ENCODE data around the gene FXYD7. TPM values are rescaled to one million over a fixed set of nuclear protein-coding genes. Genes with fewer than 3 reads are reported as not detected.
"Not testable (repeated sequence)": the region's sequence is repeated elsewhere in the genome, so short reads cannot be mapped to it uniquely, and the experiment has no call there.

The FXYD7 gene
- total RNA-seq, 1 donor from 2014 or later: not detected

GRCh38 chr19:35127871-35128270, 15.2 kb upstream of the FXYD7 start:
- DNase-seq (ENCODE audit: low spot score): no peak

- no peak for DNase-seq (ENCODE audit: low spot score)
Measured at GRCh38 chr19:35128398-35129057, 14.5 kb upstream of the FXYD7 start.

GRCh38 chr19:35129724-35130274, 13.3 kb upstream of the FXYD7 start:
- DNase-seq (ENCODE audit: low spot score): not testable (repeated sequence)

GRCh38 chr19:35130761-35131720, 12.0 kb upstream of the FXYD7 start:
- no peak for DNase-seq (ENCODE audit: low spot score)

- no peak for DNase-seq (ENCODE audit: low spot score)
Measured at GRCh38 chr19:35132254-35132653, 10.8 kb upstream of the FXYD7 start.

- no peak for DNase-seq (ENCODE audit: low spot score)
Measured at GRCh38 chr19:35133826-35134225, 9.2 kb upstream of the FXYD7 start.

GRCh38 chr19:35134601-35135242, 8.3 kb upstream of the FXYD7 start, which contains the start of gene LGI4:
Gene LGI4 (minus strand): TSS chr19:35135059. CDS start chr19:35134680, 379 bp downstream.
- no peak for DNase-seq (ENCODE audit: low spot score)

- peak; percentile 72 for DNase-seq (ENCODE audit: low spot score)
Measured at GRCh38 chr19:35135389-35135909, 7.6 kb upstream of the FXYD7 start.

DNA sequence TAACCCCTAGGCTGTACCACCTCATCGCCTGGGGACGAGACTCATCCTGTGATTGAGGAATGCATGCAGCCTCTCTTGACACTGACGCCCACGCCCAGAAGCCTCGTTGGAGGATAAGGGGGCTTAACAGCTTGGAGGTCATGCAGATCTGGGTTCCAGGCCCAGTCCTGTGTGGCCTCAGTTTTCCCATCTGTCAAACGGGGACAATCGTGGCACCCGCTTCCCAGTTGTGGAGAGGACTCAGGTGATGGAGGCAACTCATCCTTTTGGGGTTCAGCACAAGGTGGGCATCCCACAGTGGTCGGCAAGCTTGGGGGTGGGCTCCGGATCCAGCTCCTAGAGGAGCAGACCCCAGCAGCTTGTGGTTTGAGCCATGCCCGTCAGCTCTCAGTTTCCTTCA, 6.8 kb upstream of the FXYD7 start:
- DNase-seq (ENCODE audit: low spot score): no peak

DNA sequence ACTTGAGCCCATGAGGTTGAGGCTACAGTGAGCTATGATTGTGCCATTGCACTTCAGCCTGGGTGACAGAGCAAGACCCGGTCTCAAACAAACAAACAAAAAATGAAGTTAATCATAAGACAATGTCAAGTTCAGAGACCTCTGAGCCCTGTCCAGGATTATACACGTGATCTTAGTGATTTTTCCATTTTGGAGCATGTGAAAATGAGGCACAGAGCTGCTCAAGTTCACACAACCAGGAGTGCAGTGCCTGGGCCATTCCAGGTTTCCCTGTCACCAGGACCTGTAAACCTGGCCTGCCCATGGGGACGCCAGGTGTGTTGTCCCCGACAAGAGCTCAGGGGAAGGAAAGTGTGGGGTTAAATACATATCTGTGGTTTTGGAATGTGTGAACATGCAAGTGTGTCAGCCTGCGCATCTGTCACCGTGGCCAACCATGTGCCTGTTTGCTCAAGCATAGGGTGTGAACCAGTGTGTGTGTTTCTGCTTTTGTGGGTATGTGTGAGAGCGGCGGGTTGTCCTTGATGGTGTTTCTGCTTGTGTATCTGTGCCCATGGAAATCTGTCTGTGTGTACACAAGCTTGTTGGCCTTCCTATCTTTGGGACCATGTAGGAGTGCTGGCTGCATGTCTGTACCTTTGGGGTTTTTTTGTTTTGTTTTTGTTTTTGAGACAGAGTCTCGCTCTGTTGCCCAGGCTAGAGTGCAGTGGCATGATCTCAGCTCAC, 5.9 kb upstream of the FXYD7 start:
- DNase-seq (ENCODE audit: low spot score): no peak

DNA sequence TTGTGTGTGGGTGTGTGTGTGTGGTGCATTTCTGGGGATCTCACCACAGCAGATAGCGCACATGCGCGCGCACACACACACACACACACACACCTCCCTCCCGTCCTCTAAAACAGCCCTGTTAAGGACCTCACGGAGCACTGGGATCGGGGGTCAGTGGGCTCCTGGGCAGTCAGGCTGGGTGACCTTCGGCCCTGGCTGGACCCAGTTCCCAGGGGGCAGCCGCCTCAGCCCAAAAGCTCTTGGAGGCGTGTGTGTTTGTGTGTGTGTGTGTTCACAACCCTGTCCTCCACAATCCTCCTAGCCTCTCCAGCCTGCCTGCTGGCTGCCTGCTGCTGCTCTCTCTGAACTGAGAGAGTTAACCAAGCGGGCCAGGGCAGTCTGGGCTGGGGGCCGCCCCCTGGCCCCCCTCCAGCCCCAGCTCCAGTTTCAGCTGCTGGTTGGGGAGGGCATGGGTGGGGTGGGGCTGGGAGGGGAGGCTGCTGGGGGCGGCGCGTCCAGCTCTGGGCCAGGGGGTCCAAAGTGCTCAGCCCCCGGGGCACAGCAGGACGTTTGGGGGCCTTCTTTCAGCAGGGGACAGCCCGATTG, 4.7 kb upstream of the FXYD7 start, which contains the start of gene FXYD1:
TSS of gene FXYD1 (plus strand) at position 520 of the 588 bp plus-strand sequence. CDS start 1,256 bp downstream, outside the sequence.
- no peak for DNase-seq (ENCODE audit: low spot score)

DNA sequence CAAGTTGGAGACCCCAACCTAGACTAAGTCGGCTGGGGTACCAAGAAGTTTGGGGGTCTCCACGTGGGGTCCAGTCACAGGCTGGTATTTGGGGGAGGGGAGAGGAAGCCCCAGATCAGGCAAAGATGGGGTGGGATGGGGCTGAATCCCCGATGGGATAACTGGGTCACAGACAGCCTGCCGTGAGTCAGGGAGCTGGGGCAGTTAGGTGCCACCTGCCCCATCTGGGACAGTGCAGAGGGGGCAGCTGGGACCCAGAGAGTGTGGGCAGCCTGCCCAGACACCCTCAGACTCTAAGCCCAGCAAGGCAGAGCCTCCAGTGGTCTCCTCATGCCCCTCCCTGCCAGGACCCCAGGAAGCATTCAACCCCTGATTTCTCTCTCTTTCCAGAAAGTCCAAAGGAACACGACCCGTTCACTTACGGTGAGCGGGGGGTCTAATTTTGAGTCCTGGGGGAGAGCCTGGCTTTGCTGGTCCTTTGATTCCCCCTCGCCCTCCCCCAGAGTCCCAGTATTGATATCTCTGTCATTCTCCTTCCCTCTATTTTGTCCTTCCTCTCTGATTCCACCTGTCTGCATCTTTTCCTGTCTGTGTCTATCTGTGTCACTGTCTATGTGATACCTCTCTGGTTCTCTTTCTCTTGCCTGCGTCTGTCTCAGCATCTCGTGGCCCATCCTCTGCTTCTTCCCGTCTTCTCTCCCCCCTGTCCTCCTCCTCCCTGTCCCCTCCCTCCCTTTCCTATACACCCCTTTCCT, 2.7 kb upstream of the FXYD7 start:
- DNase-seq (ENCODE audit: low spot score): no peak

GRCh38 chr19:35140962-35141836, 1.9 kb upstream of the FXYD7 start:
- DNase-seq (ENCODE audit: low spot score): peak; percentile 92

DNA sequence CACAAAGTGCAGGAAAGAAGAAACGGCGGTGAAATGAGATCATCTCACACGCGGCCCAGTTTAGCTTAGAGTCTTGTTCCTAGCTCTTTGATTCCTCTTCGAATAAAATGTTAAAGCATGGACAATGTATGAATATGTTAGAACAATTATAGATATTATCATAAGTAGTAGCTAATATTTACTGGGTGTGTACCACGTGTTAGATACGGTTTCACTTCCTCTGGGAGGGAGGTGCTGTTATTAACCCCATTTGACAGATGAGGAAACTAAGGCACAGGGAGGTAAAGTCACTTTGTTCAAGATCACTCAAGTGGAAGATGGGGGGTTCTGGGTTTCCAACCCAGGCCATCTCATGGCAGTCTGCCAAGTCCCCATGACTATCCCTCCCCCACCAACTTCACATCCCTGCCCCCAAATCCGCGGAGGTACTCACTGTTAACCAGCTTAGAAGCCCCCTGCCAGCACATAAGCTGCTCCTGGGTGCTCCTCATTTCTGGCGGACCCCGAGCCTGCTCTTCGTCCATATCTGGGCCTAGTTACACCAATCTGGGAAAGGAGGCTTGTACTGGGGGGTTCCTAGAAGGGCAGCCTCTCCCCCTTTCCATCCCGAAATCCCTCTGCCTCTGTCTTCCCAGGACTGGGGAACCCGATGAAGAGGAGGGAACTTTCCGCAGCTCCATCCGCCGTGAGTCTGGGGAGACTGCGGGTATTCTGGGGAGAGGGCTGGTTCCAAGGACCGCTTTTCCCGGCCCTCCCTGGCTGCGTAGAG, 1.0 kb upstream of the FXYD7 start:
- DNase-seq (ENCODE audit: low spot score): no peak

DNA sequence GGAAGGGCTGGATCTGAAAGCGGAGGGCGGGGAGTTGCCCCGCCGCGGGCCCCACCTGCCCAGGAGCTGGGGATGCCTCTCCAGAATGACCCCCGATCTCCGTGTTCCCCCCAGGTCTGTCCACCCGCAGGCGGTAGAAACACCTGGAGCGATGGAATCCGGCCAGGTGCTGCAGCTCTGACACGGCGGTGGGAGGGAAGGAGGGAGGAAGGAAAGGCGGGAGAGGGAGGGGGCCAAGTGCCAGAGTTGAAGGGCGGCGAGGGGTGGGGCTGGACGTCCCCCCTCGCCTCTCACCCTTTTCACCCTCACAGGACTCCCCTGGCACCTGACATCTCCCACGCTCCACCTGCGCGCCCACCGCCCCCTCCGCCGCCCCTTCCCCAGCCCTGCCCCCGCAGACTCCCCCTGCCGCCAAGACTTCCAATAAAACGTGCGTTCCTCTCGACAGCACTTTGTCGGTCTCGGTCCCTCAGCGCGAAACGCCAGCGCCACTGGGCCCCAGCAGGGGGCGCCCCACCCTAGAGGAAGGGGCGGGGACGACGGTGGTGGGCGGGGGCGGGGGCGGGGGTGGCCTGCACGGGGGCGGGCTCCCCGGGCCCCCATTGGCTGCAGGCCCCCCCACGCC, 337 bp upstream of the FXYD7 start:
- no peak for DNase-seq (ENCODE audit: low spot score)

- DNase-seq (ENCODE audit: low spot score): no peak
Measured at GRCh38 chr19:35143818-35144217, 763 bp downstream of the FXYD7 start.

GRCh38 chr19:35144259-35144599, 1.2 kb downstream of the FXYD7 start:
- no peak for DNase-seq (ENCODE audit: low spot score)

Data from mucosa of gallbladder (tissue), 1 donor.